ENCODE measurements around the gene SIX1. TPM values are rescaled to one million over a fixed set of nuclear protein-coding genes. Genes with fewer than 3 reads are reported as not detected.

SIX1 gene
- total and polyA plus RNA-seq, 4 donors: 0.17 to 44.8 (median 19.9) TPM

DNA sequence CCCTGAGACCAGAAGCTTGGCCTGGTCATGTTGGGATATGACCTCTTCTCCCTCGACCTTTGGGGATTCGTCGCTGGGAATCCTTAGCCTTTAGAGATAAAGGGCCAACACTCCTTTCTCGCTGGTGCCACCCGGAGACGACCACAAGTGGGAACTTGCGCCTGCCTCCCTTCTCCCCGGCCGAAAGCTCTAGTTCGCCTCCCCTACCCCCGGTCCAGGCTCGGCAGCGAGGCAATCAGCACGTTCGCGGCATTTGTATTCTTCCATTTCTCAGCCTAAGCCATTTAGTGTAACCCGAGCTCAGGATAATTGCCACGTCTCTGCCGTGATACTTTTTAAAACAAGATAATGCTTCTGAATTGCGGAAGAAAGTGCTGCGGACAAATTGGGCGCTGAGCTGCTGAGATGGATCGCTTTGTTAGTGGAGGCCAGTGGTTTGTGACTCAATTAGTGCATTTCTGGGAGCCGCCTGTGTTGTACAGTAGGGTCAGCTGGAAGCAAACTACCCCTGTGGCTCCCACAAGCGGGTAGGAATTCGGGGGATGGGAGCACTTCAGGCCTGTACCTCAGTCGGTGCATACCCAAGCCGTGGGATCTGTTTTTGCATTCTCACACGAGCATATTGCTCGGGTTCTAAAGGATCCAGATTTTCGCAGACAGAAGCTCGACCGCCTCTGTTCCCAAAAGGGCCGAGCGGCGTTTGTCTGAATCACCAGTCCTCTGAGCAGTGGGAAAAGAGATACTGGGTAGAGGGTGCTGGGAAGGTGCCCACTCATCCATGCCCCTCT, 6.8 kb upstream of the SIX1 start:
- Histone ChIP-seq H3K27me3 (ENCODE audit: control insufficient read depth, insufficient read depth, low read length) (peaks cover 97% of the 10 kb centered on the region), H3K4me1 (ENCODE audit: control insufficient read depth, insufficient read depth, low read length) (peaks cover 34% of the 10 kb centered on the region), H3K9me3 (ENCODE audit: control insufficient read depth, insufficient read depth, low read length) (no peaks in the 10 kb centered on the region), H3K36me3 (ENCODE audit: control insufficient read depth, insufficient read depth, low read length) (no peaks in the 10 kb centered on the region), H3K4me3 (ENCODE audit: low read depth, low read length) (peak overlapping the region; percentile 56), H3K27ac (ENCODE audit: low read depth, low read length) (peak overlapping the region; percentile 18)
- 20% methylated on average over 33 of the region's 36 CpGs for WGBS (ENCODE audit: insufficient coverage)
- DNase-seq (ENCODE audit: low read depth in 4 of 6, low spot score in 6 of 6): peak in 3 of 6 donors; percentile 19 to 55 (median 21)

DNA sequence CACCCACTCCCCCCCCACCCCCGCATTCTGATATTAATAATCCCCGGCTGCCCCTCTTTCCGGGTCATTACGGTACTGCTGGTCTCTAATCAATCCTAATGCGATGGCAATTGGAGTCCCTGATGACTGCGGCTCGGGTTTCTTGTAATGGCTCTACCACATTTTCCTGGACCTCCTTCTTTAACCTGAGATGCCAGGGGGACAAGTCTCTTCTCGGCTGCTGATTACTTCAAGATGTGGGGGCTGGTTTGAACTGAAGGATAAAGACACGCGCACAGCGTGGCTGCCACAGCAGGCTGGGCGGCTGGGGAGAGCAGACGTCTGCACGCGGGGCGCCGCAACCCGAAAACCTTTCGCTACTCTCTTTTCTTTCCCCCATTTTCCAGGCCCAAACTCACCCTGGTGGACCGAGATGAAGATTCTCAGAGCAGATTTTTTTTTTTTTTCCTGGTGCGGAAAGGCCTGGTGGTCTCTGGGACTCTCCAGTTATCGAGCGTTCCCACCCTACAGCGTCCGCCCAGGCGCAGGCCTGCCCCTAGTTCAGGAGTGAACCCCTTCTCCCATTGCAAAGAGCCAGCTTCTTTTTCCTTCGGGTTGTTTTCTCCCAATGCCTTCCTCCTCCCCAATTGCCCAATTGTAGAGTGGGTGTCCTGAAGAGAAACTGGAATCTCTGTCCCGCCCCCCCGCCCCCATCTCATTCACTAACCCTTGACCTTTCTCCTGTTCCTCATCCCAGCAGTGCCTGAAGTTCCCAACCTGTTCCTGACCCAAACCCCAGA, 6.0 kb upstream of the SIX1 start:
- Histone ChIP-seq H3K27me3 (ENCODE audit: control insufficient read depth, insufficient read depth, low read length) (peaks cover 99% of the 10 kb centered on the region), H3K27ac (ENCODE audit: low read depth, low read length) (no peak overlapping the region), H3K4me3 (ENCODE audit: low read depth, low read length) (no peak overlapping the region), H3K9me3 (ENCODE audit: control insufficient read depth, insufficient read depth, low read length) (no peaks in the 10 kb centered on the region), H3K36me3 (ENCODE audit: control insufficient read depth, insufficient read depth, low read length) (no peaks in the 10 kb centered on the region), H3K4me1 (ENCODE audit: control insufficient read depth, insufficient read depth, low read length) (peaks cover 34% of the 10 kb centered on the region)
- peak in 2 of 6 donors; percentile 13 to 38 for DNase-seq (ENCODE audit: low read depth in 4 of 6, low spot score in 6 of 6)
- WGBS (ENCODE audit: insufficient coverage): 24% methylated on average over 16 of the region's 29 CpGs

DNA sequence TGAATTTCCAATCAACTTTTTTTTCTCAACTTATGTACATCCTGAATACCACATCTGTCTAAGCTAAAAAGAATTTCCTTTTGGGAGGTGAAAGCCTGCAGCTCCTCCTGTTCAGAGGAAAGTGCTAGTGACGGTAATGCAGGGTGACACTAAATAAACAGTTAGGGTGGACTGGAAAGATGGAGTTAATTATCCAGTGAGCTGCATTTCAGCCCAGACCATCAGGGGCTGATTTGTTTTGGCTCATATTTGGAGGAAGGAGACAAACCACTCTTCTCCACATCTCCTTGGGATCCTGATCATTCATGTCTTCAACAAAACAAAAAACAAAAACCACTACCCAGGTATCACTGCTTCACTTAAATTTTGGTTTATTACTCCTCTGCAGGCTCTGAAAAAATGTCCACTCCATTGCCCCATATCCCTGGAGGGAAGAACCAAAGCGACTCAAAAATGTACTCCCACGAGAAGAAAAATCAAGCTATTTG, 5.1 kb upstream of the SIX1 start:
- H3K27me3 ChIP-seq (ENCODE audit: control insufficient read depth, insufficient read depth, low read length): peaks cover 100% of the 10 kb centered on the region
- no peaks in the 10 kb centered on the region for H3K9me3 ChIP-seq (ENCODE audit: control insufficient read depth, insufficient read depth, low read length)
- H3K4me1 ChIP-seq (ENCODE audit: control insufficient read depth, insufficient read depth, low read length): peaks cover 40% of the 10 kb centered on the region
- peak in 2 of 6 donors; percentile 9 to 22 for DNase-seq (ENCODE audit: low read depth in 4 of 6, low spot score in 6 of 6)
- H3K27ac ChIP-seq (ENCODE audit: low read depth, low read length): no peak overlapping the region
- WGBS (ENCODE audit: insufficient coverage): no CpG with 5 or more reads among the region's 3 CpGs
- no peaks in the 10 kb centered on the region for H3K36me3 ChIP-seq (ENCODE audit: control insufficient read depth, insufficient read depth, low read length)
- H3K4me3 ChIP-seq (ENCODE audit: low read depth, low read length): no peak overlapping the region

DNA sequence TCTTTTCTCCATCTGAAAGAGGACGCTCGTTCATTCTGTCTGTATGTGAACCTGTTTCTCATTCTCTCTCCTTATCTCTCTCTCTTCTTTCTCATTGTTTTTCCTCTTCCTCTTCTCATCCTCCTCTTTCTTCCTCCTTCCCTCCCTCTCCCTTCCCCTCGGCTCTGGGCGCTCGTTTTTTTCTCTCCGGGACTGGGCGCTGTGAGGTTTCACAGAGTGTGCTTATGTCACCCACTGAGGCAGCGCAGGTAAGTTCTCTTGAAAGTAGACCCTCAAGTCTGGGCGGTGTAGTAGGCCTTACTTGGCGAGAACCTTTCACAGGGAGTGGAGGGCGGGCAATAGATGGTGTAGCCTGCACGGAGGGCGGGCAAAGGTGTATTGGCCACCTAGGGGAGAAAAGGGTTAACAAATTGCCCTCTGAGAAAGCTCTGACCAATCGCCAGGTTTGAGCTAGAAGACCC, 4.5 kb upstream of the SIX1 start:
- no peaks in the 10 kb centered on the region for H3K9me3 ChIP-seq (ENCODE audit: control insufficient read depth, insufficient read depth, low read length)
- WGBS (ENCODE audit: insufficient coverage): 5% methylated on average over 9 of the region's 14 CpGs
- H3K4me3 ChIP-seq (ENCODE audit: low read depth, low read length): no peak overlapping the region
- no peaks in the 10 kb centered on the region for H3K36me3 ChIP-seq (ENCODE audit: control insufficient read depth, insufficient read depth, low read length)
- peaks cover 100% of the 10 kb centered on the region for H3K27me3 ChIP-seq (ENCODE audit: control insufficient read depth, insufficient read depth, low read length)
- peak in 1 of 6 donors; percentile 3 for DNase-seq (ENCODE audit: low read depth in 4 of 6, low spot score in 6 of 6)
- H3K27ac ChIP-seq (ENCODE audit: low read depth, low read length): peak overlapping the region; percentile 55
- H3K4me1 ChIP-seq (ENCODE audit: control insufficient read depth, insufficient read depth, low read length): peaks cover 46% of the 10 kb centered on the region

DNA sequence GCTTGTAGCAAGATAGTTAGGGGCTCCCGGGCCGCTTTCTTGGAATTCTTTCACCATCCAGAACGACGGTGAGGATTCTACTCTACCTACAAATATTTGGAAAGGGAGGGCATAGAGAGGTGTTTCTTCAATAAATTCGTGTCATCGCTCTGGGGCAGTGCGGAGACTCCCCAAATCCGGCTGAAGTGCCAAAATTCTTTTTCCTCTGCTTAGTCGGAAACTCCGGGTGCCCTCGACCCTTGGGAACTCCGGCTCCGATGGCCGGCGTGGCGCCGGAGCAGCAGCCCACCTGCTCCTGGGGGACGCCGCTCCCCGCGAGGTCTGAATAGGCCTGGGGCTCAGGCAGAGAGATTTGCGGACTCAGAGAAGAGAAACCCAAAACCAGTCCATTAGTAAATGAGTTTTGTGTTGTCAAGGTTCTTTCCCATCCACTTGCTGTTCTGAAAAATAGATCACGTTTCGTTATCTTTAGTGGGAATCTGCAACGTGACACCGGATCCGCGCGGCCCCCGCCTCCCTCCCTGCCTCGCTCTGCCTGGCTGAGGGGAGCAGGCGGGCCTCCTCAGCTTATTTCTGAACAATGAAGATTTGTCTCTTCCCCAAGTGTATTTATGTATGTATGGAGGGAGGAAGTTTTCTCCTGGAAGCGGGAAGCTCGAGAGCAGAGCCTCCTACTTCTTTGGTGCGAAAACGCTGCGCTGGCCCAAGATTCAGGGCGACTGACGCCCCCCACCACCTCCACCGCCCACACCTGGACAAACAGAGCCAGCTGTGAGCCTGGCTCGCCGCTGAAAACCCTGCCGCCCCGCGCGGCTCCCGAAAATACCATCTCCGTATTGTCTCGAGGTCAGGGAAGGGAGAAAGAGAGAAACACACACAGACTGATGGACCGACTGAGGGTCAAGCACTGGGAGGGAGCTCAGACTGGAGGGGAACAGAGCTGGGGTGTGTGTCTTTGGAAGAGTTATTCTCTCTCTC, 3.7 kb upstream of the SIX1 start:
- DNase-seq (ENCODE audit: low read depth in 4 of 6, low spot score in 6 of 6): peak in 3 of 6 donors; percentile 2 to 36 (median 13)
- Histone ChIP-seq H3K9me3 (ENCODE audit: control insufficient read depth, insufficient read depth, low read length) (no peaks in the 10 kb centered on the region), H3K36me3 (ENCODE audit: control insufficient read depth, insufficient read depth, low read length) (no peaks in the 10 kb centered on the region), H3K4me1 (ENCODE audit: control insufficient read depth, insufficient read depth, low read length) (peaks cover 54% of the 10 kb centered on the region), H3K27me3 (ENCODE audit: control insufficient read depth, insufficient read depth, low read length) (peaks cover 100% of the 10 kb centered on the region), H3K27ac (ENCODE audit: low read depth, low read length) (peak overlapping the region; percentile 55), H3K4me3 (ENCODE audit: low read depth, low read length) (no peak overlapping the region)
- WGBS (ENCODE audit: insufficient coverage): 2% methylated on average over 23 of the region's 50 CpGs

DNA sequence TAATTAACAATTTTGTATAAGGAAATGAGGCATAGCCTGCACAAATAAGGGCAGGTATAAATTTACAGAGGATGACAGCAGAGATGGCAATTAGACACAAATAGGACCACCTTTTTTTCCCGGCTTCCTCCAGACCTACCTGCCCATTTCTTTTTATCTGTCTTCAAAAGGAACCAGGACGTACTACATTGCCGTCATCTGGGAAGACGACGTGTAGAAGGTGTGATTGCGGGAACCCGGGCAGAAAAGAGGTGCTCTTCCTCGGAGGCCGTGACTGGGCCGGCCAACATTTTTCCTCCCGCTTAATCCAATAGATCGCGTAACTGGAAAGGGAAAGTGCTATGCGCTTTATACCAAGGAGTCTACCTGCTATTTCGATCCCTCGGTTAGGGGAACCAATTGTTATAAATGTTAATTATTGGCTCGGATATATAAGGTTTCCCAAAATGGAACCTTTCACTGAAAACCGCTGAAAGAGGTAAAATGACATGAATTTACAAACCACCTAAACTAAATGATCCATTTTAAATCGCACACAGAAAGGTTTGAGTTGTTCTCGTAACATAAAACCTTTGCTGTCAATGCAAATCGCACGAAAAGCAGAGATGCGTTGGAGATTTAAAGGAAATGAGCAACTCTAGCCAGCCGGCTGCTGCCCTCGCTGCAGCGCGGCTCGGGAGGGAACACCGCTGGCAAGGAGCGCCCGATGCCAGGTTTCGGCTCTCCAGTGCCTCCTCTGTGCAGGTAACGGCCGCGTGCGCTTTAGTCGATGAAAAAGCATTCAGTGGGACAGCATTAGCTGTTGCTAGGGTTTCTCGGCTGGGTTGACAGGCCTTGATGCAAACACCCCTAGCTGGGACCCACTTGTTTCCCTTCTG, 2.8 kb upstream of the SIX1 start:
- H3K36me3 ChIP-seq (ENCODE audit: control insufficient read depth, insufficient read depth, low read length): no peaks in the 10 kb centered on the region
- peak in 3 of 6 donors; percentile 40 to 56 (median 53) for DNase-seq (ENCODE audit: low read depth in 4 of 6, low spot score in 6 of 6)
- H3K4me1 ChIP-seq (ENCODE audit: control insufficient read depth, insufficient read depth, low read length): peaks cover 55% of the 10 kb centered on the region
- no peak overlapping the region for H3K27ac ChIP-seq (ENCODE audit: low read depth, low read length)
- WGBS (ENCODE audit: insufficient coverage): 1% methylated on average over 27 of the region's 38 CpGs
- no peak overlapping the region for H3K4me3 ChIP-seq (ENCODE audit: low read depth, low read length)
- H3K27me3 ChIP-seq (ENCODE audit: control insufficient read depth, insufficient read depth, low read length): peaks cover 100% of the 10 kb centered on the region
- no peaks in the 10 kb centered on the region for H3K9me3 ChIP-seq (ENCODE audit: control insufficient read depth, insufficient read depth, low read length)

DNA sequence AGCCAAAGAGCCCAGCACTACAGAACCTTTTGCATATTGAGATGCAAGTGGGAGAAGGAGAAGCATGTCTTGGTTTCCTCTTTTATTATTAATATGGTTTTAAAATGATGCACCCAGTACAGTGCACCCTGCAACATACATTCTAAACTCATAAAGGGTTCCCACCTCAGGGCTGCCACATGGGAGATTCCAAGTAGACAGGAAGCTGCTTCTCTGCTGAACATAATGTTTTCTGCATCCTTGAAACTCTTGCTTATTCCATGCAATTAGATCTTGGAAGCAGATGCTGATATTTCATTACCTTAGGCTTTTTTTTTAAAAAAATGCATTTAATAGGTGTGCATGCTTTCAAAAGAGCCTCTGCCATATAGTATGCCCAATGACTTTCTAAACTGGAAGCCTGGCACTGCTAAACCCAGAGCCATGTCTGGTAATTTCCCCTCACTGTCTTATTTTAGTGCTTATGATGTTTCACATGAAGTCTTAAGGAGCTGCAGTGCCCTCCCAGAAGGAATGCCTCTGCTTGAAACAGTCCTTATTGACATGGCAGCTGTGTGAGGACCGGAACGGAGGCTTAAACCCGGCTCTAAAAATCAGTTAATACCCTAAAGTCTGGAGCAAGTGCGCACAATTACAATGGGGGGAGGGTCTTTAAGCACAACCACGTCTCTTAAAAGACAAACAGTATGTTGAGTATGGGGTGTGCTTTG, 2.0 kb upstream of the SIX1 start:
- Histone ChIP-seq H3K4me3 (ENCODE audit: low read depth, low read length) (no peak overlapping the region), H3K27me3 (ENCODE audit: control insufficient read depth, insufficient read depth, low read length) (peaks cover 100% of the 10 kb centered on the region), H3K9me3 (ENCODE audit: control insufficient read depth, insufficient read depth, low read length) (no peaks in the 10 kb centered on the region), H3K36me3 (ENCODE audit: control insufficient read depth, insufficient read depth, low read length) (no peaks in the 10 kb centered on the region), H3K4me1 (ENCODE audit: control insufficient read depth, insufficient read depth, low read length) (peaks cover 50% of the 10 kb centered on the region), H3K27ac (ENCODE audit: low read depth, low read length) (no peak overlapping the region)
- DNase-seq (ENCODE audit: low read depth in 4 of 6, low spot score in 6 of 6): peak in 3 of 6 donors; percentile 6 to 22 (median 18)
- no CpG with 5 or more reads among the region's 5 CpGs for WGBS (ENCODE audit: insufficient coverage)

DNA sequence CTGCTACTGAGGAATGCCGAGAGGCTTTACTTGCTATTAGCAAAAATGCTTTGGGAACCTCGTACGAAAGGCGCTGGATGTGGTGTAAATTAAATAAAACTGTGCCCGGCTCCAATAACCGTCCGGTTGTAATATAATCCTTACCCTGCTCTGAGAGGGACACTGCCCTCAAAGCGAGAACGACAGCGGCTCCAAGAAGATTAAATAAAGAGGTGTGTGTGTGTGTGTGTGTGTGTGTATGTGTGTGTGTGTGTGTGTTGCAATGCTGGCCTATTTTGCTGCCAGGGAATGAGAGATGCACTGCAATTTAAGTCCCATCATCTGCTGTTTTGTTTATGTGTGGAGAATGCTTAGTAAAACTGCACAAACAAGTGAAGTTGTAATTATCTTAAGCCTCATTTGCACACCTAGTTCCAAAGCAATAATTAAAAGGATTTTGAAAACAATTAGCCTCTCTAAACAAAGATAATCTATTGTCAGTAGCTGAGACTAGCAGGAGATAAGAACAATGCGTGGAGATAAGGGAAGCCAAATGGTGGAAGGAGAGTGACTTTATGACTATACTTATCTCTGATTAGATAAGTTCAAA, 1.2 kb upstream of the SIX1 start:
- peak in 3 of 6 donors; percentile 13 to 23 (median 13) for DNase-seq (ENCODE audit: low read depth in 4 of 6, low spot score in 6 of 6)
- Histone ChIP-seq H3K27me3 (ENCODE audit: control insufficient read depth, insufficient read depth, low read length) (peaks cover 100% of the 10 kb centered on the region), H3K9me3 (ENCODE audit: control insufficient read depth, insufficient read depth, low read length) (no peaks in the 10 kb centered on the region), H3K36me3 (ENCODE audit: control insufficient read depth, insufficient read depth, low read length) (no peaks in the 10 kb centered on the region), H3K4me1 (ENCODE audit: control insufficient read depth, insufficient read depth, low read length) (peaks cover 48% of the 10 kb centered on the region), H3K27ac (ENCODE audit: low read depth, low read length) (no peak overlapping the region), H3K4me3 (ENCODE audit: low read depth, low read length) (no peak overlapping the region)
- WGBS (ENCODE audit: insufficient coverage): 10% methylated on average over 7 of the region's 11 CpGs
